ENCODE measurements around the gene VPREB3.
"Not testable (repeated sequence)": the region's sequence is repeated elsewhere in the genome, so short reads cannot be mapped to it uniquely, and the experiment has no call there.

VPREB3 gene

DNA sequence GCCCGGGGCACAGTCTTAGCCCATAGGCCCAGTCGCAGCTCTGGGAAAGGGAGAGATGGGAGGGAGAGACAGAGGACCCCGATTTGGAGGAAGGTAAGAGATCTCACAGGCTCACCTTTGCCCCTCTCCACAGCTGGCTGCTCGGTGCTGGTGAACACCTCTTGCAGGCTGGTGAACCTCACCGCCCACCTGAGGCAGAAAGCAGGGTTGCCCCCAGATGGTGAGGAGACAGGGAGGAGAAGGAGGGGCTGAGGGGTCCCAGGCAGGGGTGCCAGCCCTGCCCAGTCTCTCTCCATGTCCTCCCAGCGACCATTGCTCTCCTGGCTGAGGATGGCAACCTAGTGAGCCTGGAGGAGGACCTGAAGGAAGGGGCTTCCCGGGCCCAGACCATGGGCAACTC lies 9.7 kb upstream of the VPREB3 start:
- FAIRE-seq, result no peak

DNA sequence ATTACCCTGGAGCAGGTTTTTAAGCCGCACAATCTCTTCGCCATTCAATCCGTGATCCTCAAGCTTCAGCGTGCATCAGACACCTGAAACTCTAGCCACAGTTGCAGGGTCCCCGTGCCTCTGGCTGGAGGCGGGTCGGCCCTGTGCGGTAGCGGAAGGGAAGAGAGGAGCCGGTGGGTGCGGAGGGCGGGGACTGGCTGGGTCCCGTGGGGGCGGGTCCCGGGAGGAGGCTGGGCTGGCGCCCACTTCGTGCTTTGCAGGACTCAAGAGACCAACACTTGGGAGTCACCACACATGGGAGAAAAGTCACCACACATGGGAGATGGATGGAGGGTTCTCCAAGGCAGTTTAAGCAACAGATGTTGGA lies 9.3 kb upstream of the VPREB3 start:
- no peak for FAIRE-seq

DNA sequence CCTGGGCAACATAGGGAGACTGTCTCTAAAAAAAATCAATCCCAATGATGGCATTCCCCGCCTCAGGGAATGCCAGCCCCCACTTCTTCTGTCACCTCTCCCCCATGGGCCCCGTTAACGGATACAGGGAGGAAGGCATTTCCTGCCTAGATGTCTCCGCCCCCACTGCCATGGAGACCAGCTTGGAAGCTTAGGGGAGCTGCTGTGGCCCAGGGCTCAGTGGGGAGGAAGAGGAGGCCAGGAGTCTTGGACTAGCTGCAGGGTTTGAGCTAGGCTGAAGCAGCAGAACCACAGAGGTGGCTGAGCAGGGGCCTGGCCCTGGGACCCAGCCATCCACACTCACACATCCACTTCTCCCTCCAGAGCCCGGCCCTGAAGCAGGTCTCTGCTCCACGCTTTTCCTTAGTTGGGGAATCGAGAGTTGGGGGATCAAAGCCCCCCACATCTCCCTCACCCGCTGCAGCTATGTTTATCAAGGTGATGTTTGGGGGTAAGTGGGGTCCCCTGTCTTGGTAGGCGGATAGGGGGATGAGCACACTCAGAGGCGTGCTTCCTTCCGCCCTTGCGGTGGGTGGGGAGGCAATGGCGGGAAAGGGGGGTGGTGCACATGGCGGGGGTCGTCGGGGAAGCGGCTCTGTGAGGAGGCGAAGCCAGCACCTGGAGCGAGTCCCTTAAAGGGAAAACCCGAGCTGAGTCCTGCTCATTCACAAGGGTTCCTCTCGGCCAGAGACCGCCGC lies 8.8 kb upstream of the VPREB3 start, which contains the start of gene C22orf15:
Gene C22orf15 (plus strand): TSS at position 149 of the 737 bp plus-strand sequence. CDS start 317 bp downstream, at position 466.
- FAIRE-seq, result no peak

DNA sequence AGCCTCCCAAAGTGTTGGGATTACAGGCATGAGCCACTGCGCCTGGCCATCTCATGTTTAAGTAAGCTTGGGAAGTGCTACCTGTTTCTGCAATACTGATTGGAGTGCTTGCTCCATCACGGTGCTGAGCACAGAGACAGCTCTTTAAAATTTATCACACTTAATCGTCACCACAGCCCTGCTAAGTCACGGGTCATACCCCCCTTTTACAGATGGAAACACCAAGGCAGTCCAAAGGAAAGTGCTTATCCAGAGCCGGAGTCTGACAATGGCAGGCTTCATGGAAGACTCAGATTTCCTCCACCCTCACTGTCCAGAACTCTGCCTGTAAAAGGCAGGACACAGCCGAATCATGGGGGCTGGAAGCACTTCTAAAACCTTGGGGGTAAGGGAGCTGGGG lies 5.8 kb upstream of the VPREB3 start:
- FAIRE-seq, result no peak

DNA sequence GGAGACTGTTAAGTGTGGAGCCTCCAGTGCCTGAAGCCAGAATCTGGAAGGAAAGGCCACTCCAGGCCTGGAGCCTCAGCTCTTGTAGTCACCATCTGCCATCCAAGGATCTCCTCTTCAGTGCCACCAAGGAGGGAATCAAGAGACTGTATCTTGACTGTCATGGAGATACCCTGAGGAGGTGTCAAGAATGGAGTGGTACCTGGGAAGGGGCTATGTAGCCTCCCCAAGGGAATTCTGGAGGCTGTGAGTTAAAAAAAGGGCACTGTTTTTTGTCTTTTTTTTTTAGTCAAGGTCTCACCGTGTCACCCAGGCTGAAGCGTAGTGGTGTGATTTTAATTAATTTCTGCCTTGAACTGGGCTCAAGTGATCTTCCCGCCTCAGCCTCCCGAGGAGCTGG lies 5.3 kb upstream of the VPREB3 start:
- FAIRE-seq, result no peak

DNA sequence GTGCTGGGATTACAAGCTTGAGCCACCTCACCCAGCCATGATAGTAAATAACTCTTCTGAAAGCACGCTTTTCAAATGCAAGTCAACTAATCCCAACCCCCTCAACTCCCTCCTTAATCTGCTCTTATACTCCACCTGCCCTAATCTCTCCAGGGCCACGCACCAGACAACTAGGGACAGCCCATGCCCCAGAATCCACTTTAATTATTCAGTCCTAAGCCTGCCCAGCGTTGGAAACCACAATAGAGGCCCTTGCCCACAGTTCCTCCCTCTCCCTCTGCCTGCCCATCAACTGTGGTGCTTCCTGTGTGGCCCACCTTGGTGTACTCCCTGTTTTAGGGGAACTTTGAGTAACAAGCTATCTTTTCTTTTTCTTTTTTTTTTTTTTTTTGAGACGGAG lies 2.7 kb upstream of the VPREB3 start:
- FAIRE-seq, result no peak

DNA sequence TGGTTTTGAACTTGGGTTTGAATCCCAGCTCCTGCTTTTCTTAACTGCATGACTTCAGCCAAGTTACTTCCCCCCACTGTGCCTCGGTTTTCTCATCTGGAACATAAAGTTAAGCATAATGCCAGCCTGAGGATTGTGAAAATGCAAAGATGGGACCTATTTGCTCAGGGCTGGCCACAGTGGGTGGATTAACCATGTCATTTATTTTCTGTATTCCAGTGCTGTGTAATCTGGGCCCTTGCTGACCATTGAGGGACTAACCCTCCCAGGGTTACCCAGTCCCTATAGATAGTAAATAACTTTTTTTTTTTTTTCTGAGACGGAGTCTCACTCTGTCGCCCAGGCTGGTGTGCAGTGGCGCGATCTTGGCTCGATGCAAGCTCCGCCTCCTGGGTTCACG lies 1.5 kb upstream of the VPREB3 start:
- FAIRE-seq, result no peak

DNA sequence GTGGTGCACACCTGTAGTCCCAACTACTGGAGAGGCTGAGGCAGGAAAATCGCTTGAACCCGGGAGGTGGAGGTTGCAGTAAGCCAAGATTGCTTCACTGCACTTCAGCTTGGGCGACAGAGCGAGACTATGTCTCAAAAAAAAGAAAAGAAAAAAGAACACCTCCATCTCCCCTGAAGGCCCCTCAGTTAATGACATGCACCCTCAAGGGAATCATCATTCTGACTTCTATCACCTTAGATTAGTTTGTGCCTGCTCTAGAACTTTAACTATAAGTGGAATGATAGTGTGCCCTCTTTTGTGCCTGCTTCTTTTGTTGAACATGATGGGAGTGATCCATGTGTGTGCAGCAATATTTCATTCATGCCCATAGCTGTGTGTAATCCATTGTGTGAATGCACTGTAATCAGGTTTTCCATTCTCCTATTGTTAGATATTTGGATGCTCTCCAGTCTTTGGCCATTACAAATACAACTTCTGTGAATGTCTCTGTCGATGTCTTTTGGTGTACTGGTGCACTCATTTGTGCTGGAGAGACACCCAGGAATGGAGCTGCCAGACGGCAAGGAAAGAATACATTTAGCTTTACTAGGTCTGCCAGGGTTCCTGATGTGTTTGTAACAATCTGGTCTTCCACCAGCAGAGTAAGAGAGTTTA lies 883 bp upstream of the VPREB3 start:
- FAIRE-seq, result no peak

DNA sequence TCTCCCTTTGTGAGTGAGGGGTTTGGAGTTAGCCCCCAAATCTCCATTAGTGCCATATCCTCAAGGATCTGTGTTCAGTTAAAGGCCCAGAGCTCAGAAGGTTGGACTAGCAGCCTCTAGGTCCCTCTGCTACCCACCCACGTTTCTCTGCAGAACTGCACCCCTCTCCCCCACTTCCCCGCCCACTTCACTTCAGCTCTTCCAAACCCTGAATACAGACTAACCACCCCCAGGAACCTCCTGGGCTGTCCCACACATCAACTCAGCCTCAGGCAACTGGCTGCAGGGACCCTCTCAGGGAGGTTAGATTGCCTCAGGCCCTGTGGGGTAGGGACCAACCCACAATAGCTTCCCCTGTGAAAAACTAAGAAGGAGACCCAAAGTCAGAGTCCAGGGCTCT lies 840 bp downstream of the VPREB3 start:
- FAIRE-seq, result no peak

DNA sequence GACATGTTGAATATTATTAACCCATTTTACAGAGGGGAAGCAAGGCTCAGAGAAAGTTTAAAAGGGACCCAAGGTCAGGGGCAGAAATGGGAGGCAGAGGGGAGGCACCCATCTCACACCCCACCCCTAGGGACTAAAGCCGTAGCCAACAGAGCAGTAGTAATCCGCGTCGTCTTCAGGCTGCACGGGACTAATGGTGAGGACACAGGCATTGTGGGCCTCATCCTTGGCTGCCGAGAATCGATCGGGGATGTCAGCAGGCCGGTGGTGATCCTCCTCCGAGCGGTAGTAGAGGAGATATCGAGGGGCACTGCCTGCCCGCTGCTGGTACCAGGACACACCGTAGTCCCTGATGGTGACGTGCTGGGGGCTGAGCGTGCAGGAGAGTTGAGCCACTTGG lies 1.5 kb downstream of the VPREB3 start:
- FAIRE-seq, result no peak

DNA sequence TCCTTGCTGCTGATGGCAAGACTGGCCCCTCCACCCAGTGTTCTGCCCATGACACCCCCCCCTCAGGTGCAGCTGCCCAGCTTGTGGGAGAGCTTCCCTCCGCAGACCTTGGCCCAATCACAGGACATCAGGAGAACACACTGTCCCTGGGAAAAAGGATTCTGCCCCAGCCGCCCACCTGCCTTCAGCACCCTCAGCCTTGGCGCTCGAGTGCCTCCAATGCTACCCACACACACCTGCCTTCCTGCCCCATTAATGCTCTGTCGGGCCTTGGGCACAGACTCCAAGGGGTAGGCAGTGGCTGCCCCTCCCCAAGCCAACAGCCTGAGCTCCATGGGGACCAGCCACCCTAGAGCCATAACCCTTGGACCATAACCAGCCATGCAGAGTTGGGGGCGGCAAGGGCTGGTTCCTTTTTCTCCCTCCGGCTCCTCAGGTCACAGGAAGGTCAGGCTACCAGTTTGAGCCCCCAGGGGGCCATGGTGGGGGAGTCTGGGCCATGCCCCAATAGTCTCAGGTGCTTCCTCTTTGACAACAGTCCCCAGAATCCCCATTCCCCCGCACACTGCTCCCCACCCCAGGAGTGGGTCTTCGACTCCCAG lies 2.0 kb downstream of the VPREB3 start:
- no peak for FAIRE-seq

DNA sequence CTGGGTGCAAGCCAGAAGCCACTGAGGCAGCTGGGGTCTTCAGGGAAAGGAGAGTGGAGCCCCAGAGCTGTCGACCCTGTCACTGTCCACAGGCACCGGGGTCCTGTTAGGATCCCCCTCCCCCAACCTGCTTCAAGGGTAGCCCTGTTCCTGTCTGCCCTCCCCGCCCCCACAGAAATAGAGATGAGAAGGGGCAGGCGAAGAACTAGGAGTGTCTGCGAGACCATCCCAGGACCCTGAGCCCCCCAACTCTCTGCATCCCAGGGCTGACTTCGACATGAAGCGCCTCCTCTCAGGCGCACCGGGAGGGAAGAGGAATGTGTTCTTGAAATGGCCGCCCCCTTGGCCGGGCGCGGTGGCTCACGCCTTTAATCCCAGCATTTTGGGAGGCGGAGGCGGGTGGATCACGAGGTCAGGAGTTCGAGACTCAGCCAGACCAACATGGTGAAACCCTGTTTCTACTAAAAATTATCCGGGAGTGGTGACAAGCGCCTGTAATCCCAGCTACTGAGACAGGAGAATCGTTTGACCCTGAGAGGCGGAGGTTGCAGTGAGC lies 2.7 kb downstream of the VPREB3 start:
- FAIRE-seq, result no peak

DNA sequence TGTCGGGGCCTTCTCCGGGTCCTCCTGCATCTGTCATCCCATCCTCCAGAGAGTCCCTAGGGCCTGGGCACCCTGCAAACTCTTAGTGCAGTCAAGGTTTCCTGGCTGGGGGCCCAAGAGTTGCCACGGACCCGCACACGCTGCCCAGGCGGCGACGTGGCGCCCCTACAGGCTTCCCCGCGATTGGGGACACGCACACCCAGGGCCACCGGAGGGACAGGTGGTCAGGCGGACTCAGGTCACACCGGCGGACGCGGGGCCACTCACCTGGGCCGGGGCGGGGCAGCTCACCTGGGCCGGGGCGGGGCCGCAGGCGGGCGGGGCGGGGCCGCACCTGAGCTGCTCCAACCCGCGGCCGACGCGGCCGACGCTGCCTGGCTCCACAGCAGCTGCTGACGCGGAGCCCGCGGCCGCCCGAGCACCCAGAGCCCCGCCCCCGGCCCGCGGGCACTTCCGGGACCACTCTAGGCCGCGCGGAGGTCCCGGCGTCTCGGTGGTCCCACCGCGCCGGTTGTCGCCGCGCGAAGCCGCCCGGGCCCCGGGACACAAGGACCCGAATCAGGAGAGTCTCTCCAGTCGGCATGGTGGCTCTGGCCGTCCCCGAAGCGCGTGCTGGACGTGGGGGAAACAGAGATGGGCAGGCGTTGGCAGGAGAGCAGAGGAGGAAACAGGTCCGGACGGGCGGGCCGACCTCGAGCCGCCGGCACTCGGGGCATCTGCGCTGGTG lies 3.3 kb downstream of the VPREB3 start, which contains the start of gene ZNF70:
Gene ZNF70 (minus strand): TSS at position 399 of the 727 bp plus-strand sequence. CDS start 5,972 bp downstream, outside the sequence.
- FAIRE-seq, result no peak

DNA sequence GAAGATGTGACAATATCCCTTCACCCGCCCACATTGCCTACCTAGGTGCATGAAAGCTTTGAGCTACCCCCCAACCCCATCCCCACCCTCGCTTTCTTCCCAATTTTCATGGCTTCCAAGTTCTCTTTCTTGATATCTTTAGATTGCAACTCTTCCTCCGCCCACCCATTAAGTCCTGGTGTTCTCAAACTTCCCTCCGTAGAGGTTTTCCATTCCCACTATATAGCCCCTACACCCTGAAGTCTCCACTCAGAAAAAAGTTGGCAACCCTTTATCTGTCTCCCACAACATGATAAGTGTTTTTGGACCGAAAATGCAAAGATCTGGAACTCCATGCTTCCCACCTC lies 3.9 kb downstream of the VPREB3 start:
- no peak for FAIRE-seq

DNA sequence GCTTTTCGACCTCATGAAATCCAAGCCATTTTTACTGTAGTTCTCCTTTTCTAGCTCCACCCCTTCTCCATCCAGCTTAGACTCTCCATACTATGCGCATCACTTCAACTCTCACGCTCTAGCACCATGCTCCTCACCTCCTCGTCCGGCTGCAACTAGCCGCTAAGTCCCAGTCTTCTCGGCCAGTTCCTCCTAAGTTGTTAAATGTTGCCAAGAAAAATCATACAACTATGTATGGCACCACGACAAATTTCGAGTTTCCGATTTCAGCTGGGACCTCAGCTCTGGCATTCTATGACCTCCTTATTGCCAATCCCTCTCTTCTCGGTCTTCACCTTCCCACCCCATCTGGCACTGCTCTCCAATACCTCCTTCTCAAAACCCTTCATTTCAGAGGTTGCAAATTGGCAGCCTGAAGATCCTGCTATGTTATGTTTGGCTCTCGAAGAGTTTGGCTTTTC lies 4.4 kb downstream of the VPREB3 start:
- FAIRE-seq, result no peak

DNA sequence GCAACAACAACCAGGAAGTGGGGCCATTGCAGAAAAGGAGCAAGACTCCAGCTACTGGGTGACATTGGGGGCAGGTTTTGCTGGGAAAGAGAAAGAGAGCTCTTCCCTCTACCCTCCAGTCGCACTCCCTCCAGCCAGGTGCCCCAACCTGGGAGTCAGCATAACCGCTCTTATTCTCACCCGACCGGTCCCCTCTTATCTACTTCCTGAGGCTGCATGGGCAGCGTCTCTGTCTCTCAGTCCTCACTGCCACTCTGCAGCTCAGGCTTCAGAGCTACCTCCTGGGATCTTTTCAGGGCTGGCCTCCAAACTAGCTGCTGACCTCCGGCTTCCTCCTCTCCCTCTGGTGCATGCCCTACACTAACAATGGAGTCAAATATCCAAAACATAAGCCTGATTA lies 8.4 kb downstream of the VPREB3 start:
- no peak for FAIRE-seq

DNA sequence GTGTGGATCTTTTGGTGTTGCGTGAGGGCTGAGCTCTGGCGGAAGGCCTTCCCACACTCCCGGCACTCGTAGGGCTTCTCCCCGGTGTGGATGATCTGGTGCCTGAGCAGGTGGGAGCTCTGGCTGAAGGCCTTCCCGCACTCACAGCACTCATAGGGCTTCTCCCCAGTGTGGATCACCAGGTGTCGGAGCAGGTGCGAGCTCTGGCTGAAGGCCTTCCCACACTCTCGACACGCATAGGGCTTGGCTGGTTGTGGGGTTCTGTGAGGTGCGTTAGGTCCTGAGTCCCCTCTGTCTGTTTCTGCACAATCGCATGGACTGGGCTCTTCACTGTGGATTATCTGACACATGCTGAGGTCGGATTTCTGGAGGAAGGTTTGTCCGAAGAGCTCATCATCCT lies 9.7 kb downstream of the VPREB3 start:
- FAIRE-seq, result no peak

DNA sequence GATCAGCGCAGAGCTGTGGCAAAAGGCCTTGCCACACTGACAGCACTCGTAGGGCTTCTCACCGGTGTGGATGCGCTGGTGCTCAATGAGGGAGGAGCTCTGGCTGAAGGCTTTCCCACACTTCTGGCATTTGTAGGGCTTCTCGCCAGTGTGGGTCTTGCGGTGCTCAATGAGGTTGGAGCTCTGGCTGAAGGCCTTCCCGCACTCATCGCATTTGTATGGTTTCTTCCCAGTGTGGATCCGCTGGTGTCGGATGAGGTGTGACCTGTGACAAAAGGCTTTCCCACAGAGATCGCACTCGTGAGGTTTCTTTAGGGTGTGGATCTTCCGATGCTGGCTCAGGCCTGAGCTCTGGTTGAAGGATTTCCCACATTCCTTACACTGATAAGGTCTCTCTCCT lies 10.2 kb downstream of the VPREB3 start:
- FAIRE-seq, result no peak

DNA sequence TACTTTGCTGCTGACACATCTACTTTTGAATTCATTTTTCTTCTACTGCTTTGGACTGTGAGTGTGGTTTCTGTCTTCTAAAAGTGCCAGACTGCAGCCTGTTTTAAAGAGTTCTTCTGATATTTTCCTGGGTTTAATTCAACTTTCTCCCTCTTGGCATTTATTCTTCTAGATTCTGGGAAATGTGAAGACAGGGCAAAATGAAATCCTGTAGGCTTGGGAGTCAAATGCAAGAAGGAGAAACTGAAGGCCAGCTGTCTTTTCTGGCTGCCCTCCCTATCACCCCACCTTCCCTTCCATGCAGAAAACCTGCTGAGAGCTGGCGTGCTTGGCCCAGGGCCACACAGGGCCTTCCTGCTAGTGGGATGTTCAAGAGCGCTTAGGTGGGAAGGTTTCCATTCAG lies 10.9 kb downstream of the VPREB3 start:
- FAIRE-seq, result no peak

DNA sequence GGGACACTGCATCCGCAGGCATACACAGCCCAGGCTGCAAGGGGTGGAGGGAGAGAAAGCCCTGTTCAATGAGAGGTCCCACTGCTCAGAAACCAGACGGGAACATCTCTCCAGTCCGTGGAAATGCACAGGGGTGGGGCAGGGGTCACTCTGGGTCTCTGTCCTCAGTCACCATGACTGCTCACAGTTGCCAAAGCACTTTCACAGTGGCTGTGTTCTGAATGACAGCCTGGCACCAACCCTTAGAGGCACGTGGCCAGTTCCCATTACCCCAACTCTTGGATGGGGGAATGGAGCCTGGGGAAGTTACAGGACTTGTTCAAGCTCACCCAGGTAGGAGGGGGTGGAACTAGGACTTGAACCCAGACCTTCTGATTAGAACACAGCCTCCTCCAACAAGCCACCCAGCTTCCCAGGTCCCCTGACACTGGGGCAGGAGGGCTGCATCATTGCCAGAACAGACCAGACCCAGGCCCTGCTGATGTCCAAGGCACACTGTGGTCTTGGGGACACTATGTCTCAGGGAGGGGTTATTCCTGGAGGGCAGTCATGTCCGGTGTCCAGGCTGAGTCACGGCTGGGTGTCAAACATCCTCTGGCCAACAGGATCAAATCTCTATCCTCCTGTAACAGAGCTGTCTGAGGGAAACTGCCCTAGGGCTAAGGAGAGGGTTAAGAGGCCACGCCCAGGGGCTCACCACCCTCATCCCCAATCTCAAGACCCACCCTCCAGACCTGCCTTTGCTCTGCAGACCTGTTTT lies 11.5 kb downstream of the VPREB3 start:
- FAIRE-seq, result no peak

DNA sequence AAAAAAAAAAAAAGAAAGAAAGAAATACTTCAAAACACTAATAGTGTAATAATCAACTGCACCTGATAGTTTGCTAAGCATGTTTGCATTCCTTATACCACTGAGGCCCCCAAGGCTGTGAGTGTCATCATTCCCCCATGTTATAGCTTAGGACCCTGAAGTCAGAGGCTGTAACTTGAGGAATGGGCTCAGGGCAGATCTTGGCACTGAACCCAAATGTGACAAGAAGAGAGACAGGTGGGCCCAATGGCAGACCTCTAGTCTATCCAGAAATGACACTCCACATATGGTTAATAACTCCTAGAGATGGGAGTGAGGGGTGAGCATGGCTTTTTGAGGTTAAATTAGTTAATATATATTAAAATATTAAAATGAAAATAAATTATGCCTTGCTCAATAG lies 16.5 kb downstream of the VPREB3 start:
- no peak for FAIRE-seq

DNA sequence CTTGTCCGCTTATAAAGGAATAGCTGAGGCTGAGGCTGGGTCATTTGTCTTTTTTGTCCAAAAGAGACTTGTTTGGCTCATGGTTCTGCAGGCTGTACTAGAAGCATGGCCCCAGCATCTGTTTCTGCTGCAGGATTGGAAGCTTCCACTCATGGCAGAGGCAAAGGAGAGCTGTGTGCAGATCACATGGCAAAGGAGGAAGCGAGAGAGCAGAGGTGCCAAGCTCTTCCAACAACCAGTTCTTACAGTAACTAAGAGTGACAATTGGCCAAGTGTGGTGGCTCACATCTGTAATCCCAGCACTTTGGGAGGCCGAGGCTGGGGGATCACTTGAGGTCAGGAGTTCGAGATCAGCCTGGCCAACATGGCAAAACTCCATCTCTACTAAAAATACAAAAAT lies 26.1 kb downstream of the VPREB3 start:
- FAIRE-seq, result not testable (repeated sequence)

Data from islet of Langerhans (tissue), 1 donor.